ENCODE data around the gene GLRB.

GRCh38 chr4:157114671-157115070 is 38.7 kb downstream of the GLRB start:
- TF ChIP-seq YY1 (IDR thresholded peaks at IDR 0.05; ENCODE audit: insufficient read depth, insufficient read length) (no peak), ZNF274 (IDR thresholded peaks at IDR 0.05; ENCODE audit: low read depth, low read length) (no peak)

Measured in NT2/D1 (cell line).